ENCODE results near the gene ZBTB9. TPM values are rescaled to one million over a fixed set of nuclear protein-coding genes. Genes with fewer than 3 reads are reported as not detected.

Gene ZBTB9, protein sequence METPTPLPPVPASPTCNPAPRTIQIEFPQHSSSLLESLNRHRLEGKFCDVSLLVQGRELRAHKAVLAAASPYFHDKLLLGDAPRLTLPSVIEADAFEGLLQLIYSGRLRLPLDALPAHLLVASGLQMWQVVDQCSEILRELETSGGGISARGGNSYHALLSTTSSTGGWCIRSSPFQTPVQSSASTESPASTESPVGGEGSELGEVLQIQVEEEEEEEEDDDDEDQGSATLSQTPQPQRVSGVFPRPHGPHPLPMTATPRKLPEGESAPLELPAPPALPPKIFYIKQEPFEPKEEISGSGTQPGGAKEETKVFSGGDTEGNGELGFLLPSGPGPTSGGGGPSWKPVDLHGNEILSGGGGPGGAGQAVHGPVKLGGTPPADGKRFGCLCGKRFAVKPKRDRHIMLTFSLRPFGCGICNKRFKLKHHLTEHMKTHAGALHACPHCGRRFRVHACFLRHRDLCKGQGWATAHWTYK
- 1 to 10 TPM; 5.4 to 9.2 (median 7.4) TPM for polyA plus RNA-seq (ENCODE audit: insufficient read length in 10 of 10)
- long read RNA-seq, donor 1, transcript ZBTB9-201 (2 exons, 2,716 nt): major isoform, 6 of 7 reads
- long read RNA-seq, donor 1, partial matches to known transcripts: 0 of 7 reads
- long read RNA-seq, donor 1, other reads (novel, unspliced or antisense): 0 of 7 reads
- long read RNA-seq, donor 2, partial matches to known transcripts: 0 of 2 reads
- long read RNA-seq, donor 2, other reads (novel, unspliced or antisense): 0 of 2 reads
- long read RNA-seq, donor 3: 0 reads
- long read RNA-seq, donor 4, partial matches to known transcripts: 0 of 4 reads
- long read RNA-seq, donor 4, other reads (novel, unspliced or antisense): 0 of 4 reads
- long read RNA-seq, donor 5, partial matches to known transcripts: 0 of 3 reads
- long read RNA-seq, donor 5, other reads (novel, unspliced or antisense): 0 of 3 reads
- long read RNA-seq, donor 6, partial matches to known transcripts: 0 of 2 reads
- long read RNA-seq, donor 6, other reads (novel, unspliced or antisense): 0 of 2 reads
- long read RNA-seq, donor 7, partial matches to known transcripts: 0 of 1 reads
- long read RNA-seq, donor 7, other reads (novel, unspliced or antisense): 0 of 1 reads
- long read RNA-seq, donor 8: 0 reads
- long read RNA-seq, donor 9: 0 reads

DNA sequence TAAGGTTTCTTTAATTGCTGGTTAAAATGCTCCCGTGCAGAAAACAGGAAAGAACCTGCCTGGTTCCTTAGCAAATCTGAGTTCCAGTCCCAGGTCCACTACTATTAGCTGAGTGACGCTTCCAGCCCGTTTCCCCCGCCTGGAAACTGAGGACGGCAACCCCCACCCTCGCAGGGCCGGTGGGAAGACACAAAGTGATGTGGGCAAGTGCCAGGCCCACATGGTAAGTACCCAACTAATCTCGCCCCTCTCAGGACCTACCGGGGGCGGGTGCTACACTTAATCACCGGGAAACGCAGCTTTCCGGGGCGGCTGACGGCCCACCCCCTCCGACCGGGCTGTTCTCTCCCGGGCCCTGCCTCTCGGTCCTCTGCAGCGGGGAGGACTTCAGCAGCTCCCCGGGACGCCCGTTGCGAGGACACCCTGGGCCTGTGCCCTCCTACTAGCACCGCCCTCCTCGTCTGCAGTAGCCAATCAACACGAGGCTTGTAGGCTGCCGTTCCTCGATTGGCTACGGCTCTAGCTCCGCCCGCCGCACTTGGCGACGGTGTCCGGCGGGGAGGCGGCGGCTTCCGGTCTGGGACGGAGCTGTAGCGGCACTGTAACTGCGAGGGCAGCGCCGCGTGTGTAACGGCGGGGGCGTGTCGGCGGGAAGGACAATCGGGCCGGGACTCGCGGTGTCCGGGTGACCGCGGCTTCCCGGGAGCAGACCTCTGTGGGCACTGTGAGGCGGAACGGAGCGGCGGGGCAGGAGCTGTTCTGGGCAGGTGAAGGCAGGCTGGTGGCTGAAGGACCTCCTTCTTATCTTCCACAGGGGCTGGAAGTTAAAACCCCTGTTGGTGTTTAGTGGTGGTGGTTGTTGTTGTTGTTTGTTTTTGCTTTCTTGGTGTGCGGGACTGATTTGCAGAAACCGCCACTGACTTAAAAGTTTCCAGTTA lies at the start of gene ZBTB9:
Gene ZBTB9, plus strand, starts transcription at position 568 of the 938 bp plus-strand sequence. CDS start 525 bp downstream, outside the sequence.
- DNase-seq: peak; percentile 95 to 98 (median 96)

DNA sequence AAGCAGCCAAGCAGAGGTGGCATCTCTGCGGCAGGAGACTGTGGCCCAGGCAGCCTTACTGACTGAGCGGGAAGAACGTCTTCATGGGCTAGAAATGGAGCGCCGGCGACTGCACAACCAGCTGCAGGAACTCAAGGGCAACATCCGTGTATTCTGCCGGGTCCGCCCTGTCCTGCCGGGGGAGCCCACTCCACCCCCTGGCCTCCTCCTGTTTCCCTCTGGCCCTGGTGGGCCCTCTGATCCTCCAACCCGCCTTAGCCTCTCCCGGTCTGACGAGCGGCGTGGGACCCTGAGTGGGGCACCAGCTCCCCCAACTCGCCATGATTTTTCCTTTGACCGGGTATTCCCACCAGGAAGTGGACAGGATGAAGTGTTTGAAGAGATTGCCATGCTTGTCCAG lies 49.5 kb upstream of the ZBTB9 start:
- no peak for DNase-seq

GRCh38 chr6:33405386-33405940 lies 48.9 kb upstream of the ZBTB9 start:
- no peak for DNase-seq

- DNase-seq: no peak
Observed at GRCh38 chr6:33406126-33406525, 48.2 kb upstream of the ZBTB9 start.

DNA sequence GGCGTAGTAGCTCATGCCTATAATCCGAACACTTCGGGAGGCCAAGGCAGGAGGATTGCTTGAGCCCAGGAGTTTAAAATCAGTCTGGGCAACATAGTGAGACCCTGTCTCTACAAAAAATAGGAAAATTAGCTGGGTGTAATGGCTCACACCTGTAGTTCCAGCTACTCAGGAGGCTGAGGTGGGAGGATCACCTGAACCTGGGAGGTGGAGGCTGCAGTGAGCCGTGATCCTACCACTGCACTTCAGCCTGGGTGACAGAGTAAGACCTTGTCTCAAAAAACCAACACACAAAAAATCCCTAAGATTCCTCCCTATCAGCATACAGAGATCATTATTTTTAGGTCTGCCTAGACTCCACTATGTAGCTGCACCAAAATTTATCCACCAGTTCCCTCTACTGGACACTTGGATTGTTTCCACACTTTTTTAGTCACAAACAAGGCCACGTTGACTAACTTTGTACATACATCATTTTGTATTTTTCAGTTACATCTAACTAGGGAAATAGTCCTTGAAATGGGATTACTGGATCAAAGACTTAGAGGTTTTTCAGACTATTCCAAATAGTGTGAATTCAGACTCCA lies 47.2 kb upstream of the ZBTB9 start:
- DNase-seq: peak in 1 of 3 donors; percentile 40

DNA sequence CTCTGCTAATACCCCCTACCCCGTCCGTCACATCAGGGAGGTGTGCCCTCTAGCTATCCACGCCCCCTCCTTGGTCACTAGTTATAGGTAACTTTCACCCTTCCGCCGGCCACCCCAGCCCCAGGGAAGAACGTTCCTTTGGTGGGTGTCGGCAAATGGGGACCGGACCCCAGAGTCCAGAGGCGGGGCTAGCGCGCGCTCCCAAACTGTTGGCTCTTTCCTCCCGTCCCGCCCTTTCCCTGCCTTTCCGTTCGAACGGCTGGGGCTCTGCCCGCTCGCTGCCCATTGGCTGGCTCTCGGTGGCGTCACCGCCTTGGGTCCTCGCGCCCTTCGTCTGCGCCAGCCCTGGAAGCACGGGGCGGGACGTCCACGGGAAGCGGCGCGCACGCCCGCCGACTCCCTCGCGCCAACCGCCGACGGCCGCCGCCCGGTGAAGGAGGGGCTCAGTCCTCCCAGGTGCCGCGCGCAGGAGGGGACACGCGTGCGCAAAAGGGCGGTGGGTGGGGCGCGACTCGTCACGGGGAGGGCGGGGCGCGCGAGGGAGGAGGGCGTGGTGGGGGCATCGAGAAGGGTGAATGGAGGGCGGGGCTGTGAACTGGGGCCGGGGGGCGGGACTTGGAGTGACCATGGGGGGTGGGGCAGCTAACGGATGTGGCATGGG lies 44.2 kb upstream of the ZBTB9 start:
- DNase-seq: peak; percentile 98 to 99 (median 98)

GRCh38 chr6:33410711-33411631 lies 43.4 kb upstream of the ZBTB9 start, which contains the start of gene PHF1:
Gene PHF1 (plus strand): TSS chr6:33411014. CDS start chr6:33412264, 1,250 bp downstream.
- peak in 1 of 3 donors; percentile 74 for DNase-seq

- no peak for DNase-seq
Observed at GRCh38 chr6:33411632-33412005, 42.8 kb upstream of the ZBTB9 start.

- no peak for DNase-seq
Observed at GRCh38 chr6:33412140-33413009, 42.0 kb upstream of the ZBTB9 start.

- DNase-seq: no peak
Observed at GRCh38 chr6:33413241-33414120, 40.9 kb upstream of the ZBTB9 start.

GRCh38 chr6:33414592-33415271 lies 39.6 kb upstream of the ZBTB9 start:
- no peak for DNase-seq

GRCh38 chr6:33415831-33416230 lies 38.5 kb upstream of the ZBTB9 start:
- no peak for DNase-seq

DNA sequence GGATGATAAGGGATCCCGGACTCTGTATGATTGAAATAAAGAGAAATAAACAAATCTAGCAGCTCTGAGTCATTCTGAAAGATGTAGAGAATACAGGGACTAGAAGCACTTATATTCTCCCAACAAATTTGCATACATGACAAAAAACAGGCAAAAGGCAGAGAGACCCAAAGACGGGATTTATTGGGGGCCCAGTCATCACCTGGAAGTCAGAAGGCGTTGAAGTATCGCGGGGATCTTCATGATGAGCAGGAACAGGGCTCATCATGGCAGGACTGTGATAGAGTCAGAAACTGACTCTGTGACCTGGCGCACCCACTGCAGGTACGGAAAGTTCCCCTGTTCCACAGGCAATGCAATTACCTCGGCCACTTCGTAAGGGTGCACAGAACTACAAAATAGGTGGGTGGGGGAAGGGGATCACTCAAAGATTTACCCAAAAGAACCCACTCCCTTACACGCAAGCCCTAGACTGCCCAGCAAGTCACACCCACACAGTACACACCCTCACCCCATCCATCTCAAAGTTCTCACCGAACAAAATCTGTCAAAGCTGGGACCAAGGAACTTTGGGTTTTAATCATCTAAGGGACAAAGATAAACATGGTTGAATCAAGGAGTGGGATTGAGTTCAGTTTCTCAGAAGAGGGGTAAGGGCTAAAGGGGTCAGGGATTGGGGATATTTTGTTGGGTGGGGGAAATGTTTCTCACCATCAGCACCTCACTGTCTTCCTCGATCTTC lies 37.8 kb upstream of the ZBTB9 start:
- DNase-seq: no peak

GRCh38 chr6:33417128-33417902 lies 37.1 kb upstream of the ZBTB9 start:
- DNase-seq: peak in 1 of 3 donors; percentile 74

All from muscle of back (tissue), 13 donors.